Bone marrow (tissue), 2 donors: Measurements from ENCODE around the gene KIF6.

ENCODE experiments used
- DNase-seq, 2 donors: peaks; one replicate each; lab custom pipeline; 2025; lab: John Stamatoyannopoulos, UW

KIF6 gene

GRCh38 chr6:39416728-39417127 lies 308.5 kb downstream of the KIF6 start:
- no peak for DNase-seq

GRCh38 chr6:39416026-39416425 lies 309.2 kb downstream of the KIF6 start:
- no peak for DNase-seq

- no peak for DNase-seq
These were observed 309.7 kb downstream of the KIF6 start for GRCh38 chr6:39415482-39415881.

- DNase-seq: no peak
These were observed 313.7 kb downstream of the KIF6 start for GRCh38 chr6:39411465-39411864.

- no peak for DNase-seq
These were observed 314.2 kb downstream of the KIF6 start for GRCh38 chr6:39411001-39411400.

- DNase-seq: no peak
These were observed 315.3 kb downstream of the KIF6 start for GRCh38 chr6:39409889-39410288.

- DNase-seq: no peak
These were observed 317.7 kb downstream of the KIF6 start for GRCh38 chr6:39407446-39407993.

GRCh38 chr6:39404312-39404711 lies 320.9 kb downstream of the KIF6 start:
- DNase-seq: no peak

- DNase-seq: no peak
These were observed 321.9 kb downstream of the KIF6 start for GRCh38 chr6:39403304-39403703.

- DNase-seq: no peak
These were observed 322.9 kb downstream of the KIF6 start for GRCh38 chr6:39402239-39402751.

GRCh38 chr6:39401376-39401775 lies 323.8 kb downstream of the KIF6 start:
- DNase-seq: no peak

- DNase-seq: no peak
These were observed 325.2 kb downstream of the KIF6 start for GRCh38 chr6:39400026-39400425.

GRCh38 chr6:39396854-39397253 lies 328.4 kb downstream of the KIF6 start:
- DNase-seq: no peak

- no peak for DNase-seq
These were observed 332.1 kb downstream of the KIF6 start for GRCh38 chr6:39393075-39393474.

GRCh38 chr6:39391182-39391581 lies 334.0 kb downstream of the KIF6 start:
- no peak for DNase-seq

GRCh38 chr6:39389484-39389767 lies 335.8 kb downstream of the KIF6 start:
- DNase-seq: no peak

GRCh38 chr6:39388606-39389483 lies 336.4 kb downstream of the KIF6 start:
- DNase-seq: no peak

- DNase-seq: no peak
These were observed 337.4 kb downstream of the KIF6 start for GRCh38 chr6:39387785-39388184.

GRCh38 chr6:39386487-39386886 lies 338.7 kb downstream of the KIF6 start:
- no peak for DNase-seq

- no peak for DNase-seq
These were observed 343.6 kb downstream of the KIF6 start for GRCh38 chr6:39381550-39382140.

GRCh38 chr6:39380837-39381549 lies 344.2 kb downstream of the KIF6 start:
- DNase-seq: no peak

GRCh38 chr6:39378960-39379425 lies 346.2 kb downstream of the KIF6 start:
- DNase-seq: no peak
